Mammary epithelial cell (primary cell): Measurements from ENCODE around the gene NRROS.

Experiments
- CTCF ChIP-seq, 2 donors: IDR thresholded peaks in 1 of 2; conservative IDR thresholded peaks in 1 of 2; 2 replicates each; pipeline ENCODE4 v1.5.1; 2011 to 2012; ENCODE audit warnings: inconsistent platforms in 2 of 2, low read length in 2 of 2, mild to moderate bottlenecking in 2 of 2, control low read depth in 1 of 2, low read depth in 1 of 2; ENCODE audit not compliant: insufficient read depth in 1 of 2; ENCODE audit errors: extremely low read depth in 1 of 2
- EZH2 ChIP-seq: IDR thresholded peaks from 2 replicates; pipeline ENCODE4 v1.6.1; 2012; ENCODE audit warnings: low read length, inconsistent platforms, borderline replicate concordance

- TF ChIP-seq CTCF (conservative IDR thresholded peaks at IDR 0.05 in 1 of 2, IDR thresholded peaks at IDR 0.05 in 1 of 2; ENCODE audit: extremely low read depth in 1 of 2, insufficient read depth in 1 of 2, low read depth in 1 of 2, low read length in 2 of 2) (no peak), EZH2 (no peak)
Measured at GRCh38 chr3:196624907-196625306, 14.6 kb upstream of the NRROS start.
